Prostate gland (tissue), 2 donors: ENCODE data around the gene FZD10.

Experiments
- CTCF ChIP-seq, 4 experiments: fragments of 200-600 bp in 2 of 4; fragments of 450-650 bp in 2 of 4; sonication (generic) in 2 of 4; IDR thresholded peaks; 1 replicate in 3 of 4; 2 replicates in 1 of 4; pipeline ENCODE4 v1.5.1; 2016 to 2019; ENCODE audit warnings: antibody characterized with exemption in 4 of 4, mild to moderate bottlenecking in 2 of 4, moderate library complexity in 2 of 4
- POLR2A ChIP-seq: fragments of 450-650 bp; IDR thresholded peaks from one replicate; pipeline ENCODE4 v1.6.1; 2016; ENCODE audit warnings: antibody characterized with exemption, mild to moderate bottlenecking
- POLR2AphosphoS5 ChIP-seq: sonication (generic); formaldehyde crosslinking; IDR thresholded peaks from one replicate; pipeline ENCODE4 v1.6.1; 2017; ENCODE audit warnings: antibody characterized with exemption

DNA sequence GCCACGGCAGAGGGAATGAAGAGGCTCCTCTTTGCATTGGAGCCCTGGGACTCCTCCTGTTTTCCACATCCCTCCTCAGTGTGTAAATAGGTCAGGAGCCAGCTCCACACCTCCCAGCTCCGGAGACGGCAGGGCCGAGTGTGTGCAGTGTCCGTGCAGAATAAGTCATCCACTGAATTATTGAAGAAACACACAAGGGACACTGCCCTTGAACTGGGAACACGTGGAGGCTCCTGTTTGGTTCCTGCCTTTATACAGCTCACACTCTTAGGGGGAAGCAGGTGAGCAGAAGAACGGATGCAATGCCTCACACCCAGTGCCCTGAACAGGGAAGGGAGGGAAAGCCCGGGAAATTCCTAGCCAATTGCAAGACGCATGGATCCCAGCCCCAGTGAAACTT, 10.4 kb upstream of the FZD10 start:
- TF ChIP-seq POLR2A: no peak
- TF ChIP-seq CTCF (IDR thresholded peaks at IDR 0.05): no peak
- no peak for TF ChIP-seq POLR2AphosphoS5
